ENCODE measurements around the gene NUDT9.

- TF ChIP-seq SIN3A (IDR thresholded peaks at IDR 0.05; ENCODE audit: borderline replicate concordance, insufficient read depth, low read length): no peak
- TF ChIP-seq, protein P1, sequence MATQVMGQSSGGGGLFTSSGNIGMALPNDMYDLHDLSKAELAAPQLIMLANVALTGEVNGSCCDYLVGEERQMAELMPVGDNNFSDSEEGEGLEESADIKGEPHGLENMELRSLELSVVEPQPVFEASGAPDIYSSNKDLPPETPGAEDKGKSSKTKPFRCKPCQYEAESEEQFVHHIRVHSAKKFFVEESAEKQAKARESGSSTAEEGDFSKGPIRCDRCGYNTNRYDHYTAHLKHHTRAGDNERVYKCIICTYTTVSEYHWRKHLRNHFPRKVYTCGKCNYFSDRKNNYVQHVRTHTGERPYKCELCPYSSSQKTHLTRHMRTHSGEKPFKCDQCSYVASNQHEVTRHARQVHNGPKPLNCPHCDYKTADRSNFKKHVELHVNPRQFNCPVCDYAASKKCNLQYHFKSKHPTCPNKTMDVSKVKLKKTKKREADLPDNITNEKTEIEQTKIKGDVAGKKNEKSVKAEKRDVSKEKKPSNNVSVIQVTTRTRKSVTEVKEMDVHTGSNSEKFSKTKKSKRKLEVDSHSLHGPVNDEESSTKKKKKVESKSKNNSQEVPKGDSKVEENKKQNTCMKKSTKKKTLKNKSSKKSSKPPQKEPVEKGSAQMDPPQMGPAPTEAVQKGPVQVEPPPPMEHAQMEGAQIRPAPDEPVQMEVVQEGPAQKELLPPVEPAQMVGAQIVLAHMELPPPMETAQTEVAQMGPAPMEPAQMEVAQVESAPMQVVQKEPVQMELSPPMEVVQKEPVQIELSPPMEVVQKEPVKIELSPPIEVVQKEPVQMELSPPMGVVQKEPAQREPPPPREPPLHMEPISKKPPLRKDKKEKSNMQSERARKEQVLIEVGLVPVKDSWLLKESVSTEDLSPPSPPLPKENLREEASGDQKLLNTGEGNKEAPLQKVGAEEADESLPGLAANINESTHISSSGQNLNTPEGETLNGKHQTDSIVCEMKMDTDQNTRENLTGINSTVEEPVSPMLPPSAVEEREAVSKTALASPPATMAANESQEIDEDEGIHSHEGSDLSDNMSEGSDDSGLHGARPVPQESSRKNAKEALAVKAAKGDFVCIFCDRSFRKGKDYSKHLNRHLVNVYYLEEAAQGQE (IDR thresholded peaks at IDR 0.05; ENCODE audit: insufficient read depth in 1 of 2, low read depth in 2 of 2, low read length in 2 of 2): no peak
- no peak for TF ChIP-seq FOXP2 (optimal IDR thresholded peaks at IDR 0.05; ENCODE audit: borderline replicate concordance, extremely low read depth, extremely low read length, insufficient read depth)
Observed at GRCh38 chr4:87498446-87498900, 76.1 kb downstream of the NUDT9 start.
